ENCODE measurements around the gene CEP57L1.
"Not testable (repeated sequence)": the region's sequence is repeated elsewhere in the genome, so short reads cannot be mapped to it uniquely, and the experiment has no call there.

The CEP57L1 gene

DNA sequence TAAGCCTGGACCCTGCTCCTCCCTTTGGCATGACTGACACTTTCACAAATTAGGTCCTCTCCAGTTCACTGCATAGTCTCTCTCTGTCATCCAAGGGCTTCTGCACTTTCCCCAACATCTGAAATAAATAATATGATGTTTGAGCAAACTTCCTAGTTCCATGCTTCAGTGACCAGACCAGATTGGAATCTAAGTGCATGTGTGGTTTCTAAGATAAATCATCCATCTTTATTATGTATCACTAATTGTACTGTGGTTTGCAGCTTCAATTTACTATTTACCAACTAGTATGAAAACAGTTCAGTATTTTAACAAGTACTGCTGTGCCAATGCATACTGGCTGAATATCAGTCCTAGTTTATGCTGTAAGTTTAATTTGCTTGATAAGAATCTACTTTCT is 19.4 kb upstream of the CEP57L1 start:
- DNase-seq, result no peak

DNA sequence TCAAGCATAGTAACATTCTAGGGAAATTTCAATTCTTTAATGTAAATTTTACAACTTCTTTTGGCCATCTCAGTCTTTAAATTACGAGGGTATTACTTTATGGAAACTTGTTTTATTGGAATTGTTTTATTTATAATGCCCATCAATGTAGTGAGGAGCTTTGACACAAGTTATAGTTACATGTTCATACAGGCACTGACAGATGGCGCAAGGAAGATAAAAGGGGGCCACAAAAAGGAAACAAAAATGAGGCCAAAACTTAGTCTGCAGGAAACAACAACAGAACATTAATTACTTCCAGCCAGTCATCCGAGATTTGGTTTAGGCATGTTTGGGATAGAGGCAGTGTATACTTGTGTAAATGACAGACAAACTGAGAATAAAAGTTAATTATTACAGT is 18.9 kb upstream of the CEP57L1 start:
- no peak for DNase-seq

DNA sequence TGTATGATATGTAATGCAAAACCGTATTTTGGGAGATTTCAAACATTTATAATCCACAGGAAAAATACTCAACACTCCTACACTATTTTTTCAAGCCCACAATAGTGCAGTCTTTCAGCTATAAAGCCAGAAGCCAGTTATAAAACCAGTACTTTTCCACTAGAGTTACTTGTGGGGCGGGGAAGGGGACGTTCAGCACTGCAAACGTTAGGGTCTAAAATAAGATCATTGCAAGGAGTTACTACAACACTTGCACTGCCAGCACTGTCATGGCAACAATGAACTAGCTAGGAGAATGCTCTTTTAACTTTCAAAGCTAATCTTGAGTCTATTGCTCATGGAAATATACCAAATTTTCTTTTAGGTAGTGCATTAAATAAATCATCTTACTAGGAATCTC is 15.3 kb upstream of the CEP57L1 start:
- DNase-seq, result no peak

DNA sequence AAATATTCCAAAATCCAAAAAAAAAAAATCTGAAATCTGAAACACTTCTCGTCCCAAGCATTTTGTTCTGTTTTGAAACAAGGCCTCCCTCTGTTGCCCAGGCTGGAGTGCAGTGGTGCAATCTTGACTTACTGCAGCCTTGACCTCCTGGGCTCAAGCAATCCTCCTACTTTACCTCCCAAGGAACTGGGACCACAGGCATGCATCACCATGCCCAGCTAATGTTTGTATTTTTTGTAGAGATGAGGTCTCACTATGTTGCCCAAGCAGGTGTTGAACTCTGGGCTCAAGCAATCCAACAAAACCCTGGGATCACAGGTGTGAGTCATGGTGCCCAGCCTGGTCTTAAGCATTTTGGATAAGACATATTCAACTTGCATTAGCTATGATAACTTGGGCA is 14.3 kb upstream of the CEP57L1 start:
- DNase-seq, result no peak

DNA sequence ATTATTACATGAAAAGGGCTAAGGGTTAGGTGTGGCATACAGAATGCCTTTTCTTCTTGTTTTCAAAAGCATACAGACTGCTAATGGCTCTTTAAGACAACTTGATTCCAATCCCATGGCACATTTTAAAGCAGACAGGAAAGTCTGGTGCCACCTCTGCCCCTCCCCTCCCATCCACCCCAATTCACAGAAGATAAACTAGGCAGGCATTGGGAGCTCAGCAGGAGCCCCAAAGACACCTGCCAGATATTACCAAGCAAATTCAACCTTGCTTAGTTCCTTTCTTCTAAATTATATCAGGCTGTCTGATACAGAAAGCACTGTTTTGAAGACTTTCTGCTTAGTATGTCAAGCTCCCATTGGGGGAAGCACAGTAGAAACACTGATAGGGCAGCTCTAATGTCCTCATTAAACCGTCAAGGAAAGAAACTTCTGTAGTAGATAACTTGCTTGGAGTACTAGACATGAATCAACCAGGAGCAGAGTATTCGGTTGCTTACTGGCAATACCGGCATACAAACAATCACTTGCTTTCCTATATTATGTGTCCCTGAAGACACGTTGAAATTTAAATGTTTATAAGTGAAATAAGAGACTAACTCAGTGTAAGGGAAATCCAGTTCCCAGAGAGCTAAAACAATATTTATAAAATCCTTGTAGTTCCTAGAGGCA is 13.7 kb upstream of the CEP57L1 start:
- no peak for DNase-seq

DNA sequence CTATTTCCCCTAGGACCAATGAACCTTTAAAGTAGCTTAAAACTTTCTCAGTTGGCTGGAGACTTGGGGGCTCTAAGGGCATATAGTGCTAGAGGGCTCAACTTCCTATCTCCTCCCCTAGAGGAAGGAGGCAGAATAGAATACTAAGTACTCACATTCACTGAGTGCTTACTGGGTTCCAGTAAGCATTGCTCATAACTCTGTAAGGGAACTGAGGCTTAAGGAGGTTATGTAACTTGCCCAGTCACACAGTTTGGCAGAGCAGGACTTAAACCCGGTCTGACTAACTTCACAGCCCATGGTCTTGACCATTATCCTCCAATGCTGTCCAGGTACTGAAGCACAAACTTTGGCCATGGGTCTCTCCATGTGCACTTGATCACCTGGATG is 13.1 kb upstream of the CEP57L1 start:
- DNase-seq, result no peak

DNA sequence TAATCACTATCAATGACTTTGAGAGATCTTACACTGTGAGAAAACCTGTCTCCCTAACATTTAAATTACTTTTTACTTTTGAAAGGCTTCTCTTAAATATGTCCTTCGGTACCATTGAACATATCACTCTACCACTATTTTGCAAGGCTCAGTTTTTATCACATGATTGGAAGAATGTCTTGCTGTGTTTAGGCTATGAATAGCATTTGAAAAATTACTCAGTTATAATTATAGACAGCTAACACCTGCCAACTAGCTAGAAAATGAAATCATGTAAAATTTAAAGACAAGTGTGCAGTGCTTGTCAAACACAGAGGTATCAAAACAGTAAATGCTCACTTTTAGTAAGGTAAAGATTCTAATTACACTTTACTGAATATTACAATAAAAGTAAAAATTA is 11.7 kb upstream of the CEP57L1 start:
- DNase-seq, result no peak

DNA sequence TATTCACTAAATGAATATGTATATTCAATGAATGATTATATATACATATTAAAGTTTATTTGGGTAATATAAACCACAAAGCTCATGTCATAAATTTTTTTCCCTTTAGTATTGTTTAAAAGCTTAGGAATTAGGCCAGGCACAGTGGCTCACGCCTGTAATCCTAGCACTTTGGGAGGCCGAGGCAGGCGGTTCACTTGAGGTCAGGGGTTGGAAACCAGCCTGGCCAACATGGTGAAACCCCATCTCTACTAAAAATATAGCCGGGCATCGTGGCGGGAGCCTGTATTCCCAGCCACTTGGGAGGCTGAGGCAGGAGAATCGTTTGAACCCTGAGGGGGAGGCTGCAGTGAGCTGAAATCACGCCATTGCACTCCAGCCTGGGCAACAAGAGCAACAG is 11.2 kb upstream of the CEP57L1 start:
- DNase-seq, result not testable (repeated sequence)

DNA sequence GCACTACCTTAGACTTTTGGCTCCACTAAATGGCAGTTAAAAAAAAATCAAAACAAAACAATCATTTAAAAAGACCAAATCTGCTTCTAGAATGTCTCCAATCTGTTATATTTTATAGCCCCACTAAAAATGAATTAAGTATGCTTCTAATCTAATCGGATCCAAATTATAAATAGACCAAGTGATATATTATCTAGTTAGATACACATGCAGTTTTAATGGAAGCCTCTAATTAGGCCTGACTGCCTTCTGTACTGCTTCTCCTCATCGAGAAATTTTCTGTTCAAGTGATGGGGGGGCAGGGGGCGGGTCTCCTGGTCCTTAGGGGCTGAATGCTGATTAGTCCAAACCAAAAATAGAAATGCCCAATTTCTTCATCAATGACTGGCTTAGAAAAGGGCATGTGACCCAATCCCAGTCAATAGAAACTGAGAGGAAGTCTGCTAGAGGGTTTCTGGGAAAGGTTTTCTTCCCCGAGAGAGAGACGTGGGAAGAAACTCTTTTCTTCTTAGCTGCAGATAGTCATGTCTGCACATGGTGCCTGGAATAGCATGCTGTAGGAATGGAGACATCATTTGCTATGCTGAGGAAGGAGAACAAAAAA is 7.5 kb upstream of the CEP57L1 start:
- no peak for DNase-seq

DNA sequence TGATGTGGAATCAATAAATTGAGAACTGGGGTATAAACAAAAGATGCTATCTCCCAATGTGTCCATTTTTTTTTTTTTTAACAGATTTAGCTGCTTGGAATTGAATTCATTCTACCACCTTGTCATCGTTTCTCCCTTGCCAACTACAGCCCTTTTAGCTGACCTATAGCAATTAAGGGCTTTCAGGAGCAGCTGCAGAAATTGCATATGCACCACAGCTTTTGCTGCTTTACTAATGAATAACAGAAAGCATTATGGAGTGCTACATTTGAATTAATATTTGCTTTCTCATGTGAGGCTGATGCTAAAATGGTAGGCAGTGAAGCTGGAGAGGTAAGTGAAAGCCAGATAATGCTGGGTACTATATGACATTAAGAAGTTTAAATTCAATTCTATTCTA is 6.3 kb upstream of the CEP57L1 start:
- DNase-seq, result peak; percentile 45

DNA sequence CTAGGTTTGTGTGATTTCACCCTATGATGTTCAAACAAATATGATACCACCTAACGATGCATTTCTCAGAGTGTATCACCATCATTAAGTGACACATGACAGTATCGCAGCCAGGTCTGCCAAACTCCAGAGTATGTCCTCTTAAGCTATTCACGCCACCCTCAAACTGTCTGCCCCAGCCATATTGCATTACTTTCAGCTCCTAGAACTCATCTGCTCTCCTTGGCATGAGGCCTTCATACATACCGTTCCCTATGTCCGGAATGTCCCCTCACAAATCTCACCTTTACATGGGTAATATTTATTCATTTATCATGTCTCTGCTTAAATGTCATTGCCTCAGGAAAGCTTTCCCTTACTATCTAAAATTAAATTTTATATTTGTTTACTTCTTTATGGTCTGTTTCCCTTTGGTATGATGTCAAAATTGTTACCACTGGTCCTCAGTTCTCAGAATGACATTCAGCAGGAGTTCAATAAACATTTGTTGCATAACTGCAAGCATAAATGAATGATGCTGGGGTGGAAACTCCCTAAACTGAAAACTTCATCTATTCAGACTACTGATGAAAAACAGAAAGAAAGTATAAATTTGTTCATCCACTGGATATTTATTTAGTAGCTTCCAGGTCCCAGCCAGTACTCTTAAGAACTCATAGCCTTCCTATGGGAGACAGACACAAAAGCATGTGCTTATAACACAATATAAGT is 3.8 kb upstream of the CEP57L1 start:
- no peak for DNase-seq

DNA sequence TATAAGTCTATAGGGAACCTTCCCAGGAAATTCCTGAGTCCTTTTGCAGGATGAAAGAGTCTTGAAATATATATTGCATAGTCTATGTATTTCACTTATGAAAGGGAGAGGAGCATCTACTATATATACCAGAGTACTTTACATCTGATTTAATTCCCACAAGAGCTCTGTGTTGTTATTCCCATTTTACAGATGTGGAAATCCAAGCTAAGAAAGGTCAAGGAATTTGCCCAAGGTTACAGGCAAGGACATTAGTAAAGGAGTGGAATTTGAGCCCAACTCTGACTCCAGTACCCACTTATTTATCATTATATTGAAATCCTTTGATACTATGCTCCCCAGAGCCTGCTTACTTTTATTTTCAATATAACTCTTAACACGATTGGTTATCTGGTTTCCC is 3.2 kb upstream of the CEP57L1 start:
- no peak for DNase-seq

DNA sequence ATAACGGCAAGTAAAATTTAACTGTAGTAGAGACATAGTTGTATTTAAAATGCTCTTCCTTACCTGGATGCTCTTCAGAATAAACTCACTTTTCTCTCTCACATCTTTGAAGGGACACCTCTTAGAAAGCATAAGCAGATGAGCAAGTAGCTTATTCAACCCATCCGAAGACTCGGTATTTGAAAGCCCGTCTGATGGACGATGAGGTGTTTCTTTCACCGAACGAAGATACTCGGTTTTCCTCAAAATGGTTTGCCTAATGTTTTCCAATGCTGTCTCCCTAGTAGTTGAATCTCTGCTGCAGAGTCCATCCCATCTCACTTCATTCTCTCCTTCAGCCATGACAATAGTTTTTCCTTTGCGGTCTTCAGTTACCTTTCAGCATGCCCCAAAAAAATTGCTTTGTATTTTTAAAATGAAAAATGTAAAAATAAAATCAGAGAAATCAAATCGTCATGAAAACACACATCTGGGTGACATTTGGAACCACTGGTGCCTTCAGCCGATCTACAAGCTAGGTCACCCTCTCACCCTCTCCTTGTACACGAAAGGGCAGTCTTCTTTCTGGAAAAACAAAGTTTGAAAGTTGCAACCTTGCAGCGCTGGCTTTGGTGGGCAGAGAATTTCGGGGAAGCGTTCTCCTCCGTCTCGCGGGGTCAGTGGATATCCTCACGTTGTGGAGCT is 1.4 kb upstream of the CEP57L1 start:
- DNase-seq, result peak; percentile 8

DNA sequence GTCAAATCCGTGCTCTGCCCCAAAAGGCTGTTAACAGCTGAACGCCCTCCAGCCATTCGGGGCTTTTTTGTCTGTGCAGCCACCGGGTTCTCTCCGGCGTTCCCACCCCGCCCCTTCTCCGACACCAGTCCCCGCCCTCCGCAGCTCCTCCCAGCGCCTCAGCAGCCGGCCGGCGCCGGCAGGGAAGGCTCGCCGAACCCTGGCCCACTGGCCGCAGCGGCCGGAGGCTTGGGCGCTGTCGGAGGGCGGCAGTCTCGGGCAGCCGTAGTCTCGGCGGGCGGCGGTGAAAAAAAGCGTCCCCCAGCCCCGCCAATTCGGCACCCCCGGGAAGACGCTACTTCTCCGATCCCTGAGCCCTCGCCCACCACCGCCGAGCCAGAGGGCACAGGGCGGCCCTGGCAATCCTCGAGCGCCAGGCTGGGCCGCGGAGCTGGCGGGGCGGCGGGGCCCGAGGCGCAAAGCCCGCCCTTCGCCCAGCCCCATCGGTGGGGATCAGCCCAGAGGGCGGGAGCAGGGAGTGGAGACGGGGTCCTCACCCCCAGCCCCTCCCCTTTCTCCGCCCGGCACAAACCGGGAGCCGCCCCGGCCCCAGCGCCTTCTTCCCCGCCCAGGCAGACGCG is 781 bp upstream of the CEP57L1 start, which contains the start of gene SESN1:
Gene SESN1, minus strand, starts transcription at position 431 of the 620 bp plus-strand sequence. CDS start 773 bp downstream, outside the sequence.
- peak; percentile 88 for DNase-seq

DNA sequence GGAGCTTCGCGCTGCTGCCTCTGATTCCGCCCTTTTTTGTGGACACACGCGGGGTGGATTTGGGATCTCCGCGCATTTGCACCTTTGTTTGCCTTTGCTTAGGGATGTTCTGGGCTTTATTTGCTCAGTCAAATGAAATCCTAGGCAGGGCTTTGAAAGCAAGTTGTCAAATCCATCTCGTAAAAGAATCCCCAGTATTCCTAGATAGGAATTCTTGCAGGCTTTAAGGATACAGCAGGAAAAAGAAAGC is 453 bp downstream of the CEP57L1 start:
- DNase-seq, result no peak

DNA sequence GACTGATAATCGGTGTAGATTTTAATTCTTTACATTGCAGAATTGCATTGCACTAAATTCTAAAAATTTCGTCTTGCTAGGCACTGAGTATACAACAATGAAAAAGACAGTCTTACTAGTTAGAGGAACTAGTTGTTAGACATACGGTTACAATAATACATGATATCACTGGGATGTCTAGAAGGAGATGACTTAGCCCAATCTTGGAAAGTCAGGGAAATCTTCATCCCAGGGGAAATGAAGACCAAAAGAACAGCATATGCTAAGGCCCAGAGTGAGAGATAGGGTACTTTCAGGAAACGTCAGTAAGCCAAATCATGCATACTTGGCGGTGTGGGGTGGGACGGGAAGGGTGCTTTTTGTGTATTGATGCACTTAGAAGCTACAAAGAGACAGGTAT is 901 bp downstream of the CEP57L1 start:
- no peak for DNase-seq

DNA sequence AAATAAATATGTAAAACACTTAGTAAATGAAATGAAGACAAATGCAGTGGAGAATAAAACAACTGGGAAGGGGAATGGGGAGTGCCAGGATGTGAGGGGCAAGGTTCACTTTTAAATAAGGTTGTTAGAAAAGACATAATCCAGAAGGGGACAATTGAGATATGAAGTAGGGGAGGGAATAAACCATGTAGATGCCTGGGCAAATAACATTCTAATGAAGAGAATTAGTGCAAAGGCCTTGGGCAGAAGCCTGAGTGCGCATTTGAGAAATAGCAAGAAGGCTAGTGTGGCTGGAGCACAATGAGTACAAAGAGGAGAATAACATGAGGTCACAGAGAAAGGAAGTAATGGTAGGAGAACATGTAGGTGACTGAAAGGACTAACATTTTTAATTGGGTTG is 2.4 kb downstream of the CEP57L1 start:
- no peak for DNase-seq

DNA sequence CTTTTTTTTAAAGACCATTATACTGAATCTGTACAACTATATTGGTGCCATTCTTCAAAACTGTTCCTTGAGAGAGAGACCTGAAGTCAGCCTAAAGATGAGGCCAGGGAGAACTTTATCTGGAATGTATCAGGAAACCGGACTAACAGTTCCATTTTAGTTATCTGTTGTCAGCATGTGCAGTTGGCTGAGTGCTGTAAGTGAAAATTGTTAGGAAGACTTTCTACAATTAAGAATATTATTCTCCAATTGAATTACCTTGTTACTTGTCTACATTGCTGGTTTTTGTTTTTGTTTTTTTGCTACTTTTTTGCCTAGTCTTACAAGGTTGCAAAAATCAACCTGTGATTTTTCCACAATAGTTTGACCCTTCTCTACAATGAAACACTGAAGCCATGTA is 7.5 kb downstream of the CEP57L1 start:
- DNase-seq, result no peak

DNA sequence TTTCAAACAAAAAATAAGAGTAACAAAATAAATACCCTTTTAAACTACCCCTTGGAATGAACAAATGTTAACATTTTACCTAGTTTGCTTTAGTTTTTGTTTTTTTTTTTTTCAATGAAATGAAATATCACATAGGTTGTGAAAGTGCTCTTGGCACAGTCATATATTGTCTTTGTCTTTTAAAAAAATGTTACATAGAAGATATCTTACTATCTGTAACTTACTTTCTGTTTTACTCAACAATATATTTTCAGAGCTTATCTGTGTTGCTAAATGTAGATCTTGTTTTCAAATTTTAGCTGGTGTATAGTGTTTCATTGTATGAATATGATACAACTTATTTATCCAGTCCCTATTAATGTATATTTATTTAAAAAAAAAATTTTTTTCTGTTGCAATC is 8.6 kb downstream of the CEP57L1 start:
- DNase-seq, result no peak

DNA sequence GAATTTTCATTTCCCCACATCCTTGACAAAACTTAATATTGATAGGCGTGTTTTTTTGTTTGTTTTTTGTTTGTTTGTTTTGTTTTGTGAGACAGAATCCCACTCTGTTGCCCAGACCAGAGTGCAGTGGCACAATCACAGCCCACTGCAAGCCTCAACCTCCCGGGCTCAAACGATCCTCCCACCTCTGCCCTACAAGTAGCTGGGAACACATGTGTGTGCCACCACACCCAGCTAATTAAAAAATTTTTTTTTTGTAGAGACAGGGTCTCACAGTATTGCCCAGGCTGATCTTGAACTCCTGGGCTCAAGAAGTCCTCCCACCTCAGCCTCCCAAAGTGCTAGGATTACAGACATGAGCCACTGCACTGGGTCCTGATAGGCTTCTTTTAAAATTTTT is 9.2 kb downstream of the CEP57L1 start:
- DNase-seq, result no peak

DNA sequence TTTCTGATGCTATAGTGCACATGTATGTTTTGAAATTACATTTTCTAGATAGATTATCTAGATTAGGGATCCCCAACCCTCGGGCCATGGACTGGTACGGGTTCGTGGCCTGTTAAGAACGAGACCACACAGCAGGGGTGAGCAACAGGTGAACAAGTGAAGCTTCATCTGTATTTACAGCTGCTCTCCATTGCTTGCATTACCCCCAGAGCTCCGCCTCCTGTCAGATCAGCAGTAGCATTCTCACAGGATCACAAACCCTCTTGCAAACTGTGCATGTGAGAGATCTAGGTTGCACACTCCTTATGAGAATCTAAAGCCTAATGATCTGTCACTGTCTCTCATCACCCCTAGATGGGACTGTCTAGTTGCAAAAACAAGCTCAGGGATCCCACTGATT is 10.4 kb downstream of the CEP57L1 start:
- DNase-seq, result no peak

DNA sequence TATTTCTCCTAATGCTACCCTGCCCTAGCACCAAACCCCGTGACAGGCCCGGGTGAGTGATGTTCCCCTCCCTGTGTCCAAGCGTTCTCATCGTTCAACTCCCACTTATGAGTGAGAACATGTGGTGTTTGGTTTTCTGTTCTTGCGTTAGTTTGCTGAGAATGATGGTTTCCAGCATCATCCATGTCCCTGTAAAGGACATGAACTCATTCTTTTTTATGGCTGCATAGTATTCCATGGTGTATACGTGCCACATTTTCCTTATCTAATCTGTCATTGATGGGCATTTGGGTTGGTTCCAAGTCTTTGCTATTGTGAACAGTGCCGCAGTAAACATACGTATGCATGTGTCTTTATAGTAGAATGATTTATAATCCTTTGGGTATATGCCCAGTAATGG is 14.4 kb downstream of the CEP57L1 start:
- DNase-seq, result not testable (repeated sequence)

DNA sequence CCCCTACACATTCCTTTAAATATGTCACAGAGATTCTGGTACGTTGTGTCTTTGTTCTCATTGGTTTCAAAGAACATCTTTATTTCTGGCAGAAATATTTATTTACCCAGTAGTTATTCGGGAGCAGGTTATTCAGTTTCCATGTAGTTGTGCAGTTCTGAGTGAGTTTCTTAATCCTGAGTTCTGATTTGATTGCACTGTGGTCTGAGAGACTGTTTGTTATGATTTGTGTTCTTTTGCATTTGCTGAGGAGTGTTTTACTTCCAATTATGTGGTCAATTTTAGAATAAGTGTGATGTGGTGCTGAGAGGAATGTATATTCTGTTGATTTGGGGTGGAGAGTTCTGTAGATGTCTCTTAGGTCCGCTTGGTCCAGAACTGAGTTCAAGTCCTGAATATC is 17.4 kb downstream of the CEP57L1 start:
- DNase-seq, result not testable (repeated sequence)
